Activated effector memory CD4-positive, alpha-beta T cell treated with Interleukin-2 at 50 U/mL for 16 hours (primary cell): ENCODE measurements around the gene RABGAP1L.
"Not testable (repeated sequence)": the region's sequence is repeated elsewhere in the genome, so short reads cannot be mapped to it uniquely, and the experiment has no call there.

Experiments used
- DNase-seq: peaks from one replicate; pipeline ENCODE4 v3.0.0-alpha.2; 2020

Gene RABGAP1L

GRCh38 chr1:174247472-174247871, 88.2 kb downstream of the RABGAP1L start:
- DNase-seq, result no peak

- no peak for DNase-seq
Measured at GRCh38 chr1:174248041-174248440, 88.7 kb downstream of the RABGAP1L start.

GRCh38 chr1:174256386-174256785, 97.1 kb downstream of the RABGAP1L start:
- DNase-seq, result not testable (repeated sequence)

- no peak for DNase-seq
Measured at GRCh38 chr1:174258148-174258550, 98.8 kb downstream of the RABGAP1L start.

- DNase-seq, result no peak
Measured at GRCh38 chr1:174262349-174263241, 103.3 kb downstream of the RABGAP1L start.

GRCh38 chr1:174265282-174265681, 106.0 kb downstream of the RABGAP1L start:
- DNase-seq, result no peak

- no peak for DNase-seq
Measured at GRCh38 chr1:174266476-174266875, 107.2 kb downstream of the RABGAP1L start.

- DNase-seq, result no peak
Measured at GRCh38 chr1:174266991-174267612, 107.8 kb downstream of the RABGAP1L start.

GRCh38 chr1:174269989-174270651, 110.8 kb downstream of the RABGAP1L start:
- no peak for DNase-seq

GRCh38 chr1:174273190-174273589, 113.9 kb downstream of the RABGAP1L start:
- no peak for DNase-seq

GRCh38 chr1:174273776-174274175, 114.5 kb downstream of the RABGAP1L start:
- DNase-seq, result no peak

- DNase-seq, result no peak
Measured at GRCh38 chr1:174274452-174274851, 115.1 kb downstream of the RABGAP1L start.

- DNase-seq, result no peak
Measured at GRCh38 chr1:174274884-174275283, 115.6 kb downstream of the RABGAP1L start.

- no peak for DNase-seq
Measured at GRCh38 chr1:174276087-174276486, 116.8 kb downstream of the RABGAP1L start.

GRCh38 chr1:174284052-174284451, 124.7 kb downstream of the RABGAP1L start:
- no peak for DNase-seq

- no peak for DNase-seq
Measured at GRCh38 chr1:174286042-174286441, 126.7 kb downstream of the RABGAP1L start.

GRCh38 chr1:174289644-174290310, 130.5 kb downstream of the RABGAP1L start:
- no peak for DNase-seq

- DNase-seq, result no peak
Measured at GRCh38 chr1:174291059-174291458, 131.7 kb downstream of the RABGAP1L start.

GRCh38 chr1:174296309-174296708, 137.0 kb downstream of the RABGAP1L start:
- no peak for DNase-seq

GRCh38 chr1:174297351-174297750, 138.0 kb downstream of the RABGAP1L start:
- no peak for DNase-seq

- DNase-seq, result no peak
Measured at GRCh38 chr1:174301295-174302077, 142.2 kb downstream of the RABGAP1L start.

- no peak for DNase-seq
Measured at GRCh38 chr1:174308604-174309003, 149.3 kb downstream of the RABGAP1L start.
